Psoas muscle (tissue), 8 donors: ENCODE results near the gene ZNF493. TPM values are rescaled to one million over a fixed set of nuclear protein-coding genes. Genes with fewer than 3 reads are reported as not detected.

Experiments used
- ATAC-seq, 4 donors: fragments of 200-7000 bp; cut with Tn5 transposase; one replicate each; pipeline ENCODE4 v1.9.1; 2020; ENCODE audit warnings: moderate library complexity in 3 of 4, mild to moderate bottlenecking in 2 of 4
- DNase-seq, 2 donors: peaks; one replicate each; pipeline ENCODE4 v3.0.0-alpha.2; 2020
- H3K27ac ChIP-seq: fragments of 200-600 bp; one replicate; pipeline ENCODE4 v1.8.0; 2022
- H3K27me3 ChIP-seq, 3 donors: fragments of 200-600 bp in 1 of 3; one replicate each; pipeline versions ENCODE4 v1.6.1 to v1.8.0; 2013 to 2022; ENCODE audit warnings: low read length in 2 of 3, mild to moderate bottlenecking in 2 of 3, moderate library complexity in 1 of 3; ENCODE audit not compliant: insufficient read depth in 3 of 3
- H3K36me3 ChIP-seq, 2 donors: fragments of 200-600 bp in 1 of 2; one replicate each; pipeline versions ENCODE4 v1.6.1 to v1.8.0; 2013 to 2022; ENCODE audit warnings: low read depth in 1 of 2, mild to moderate bottlenecking in 1 of 2, moderate library complexity in 1 of 2; ENCODE audit not compliant: insufficient read depth in 1 of 2
- H3K4me1 ChIP-seq: fragments of 200-600 bp; one replicate; pipeline ENCODE4 v1.8.0; 2022
- H3K4me3 ChIP-seq: fragments of 200-600 bp; one replicate; pipeline ENCODE4 v1.8.0; 2022; ENCODE audit warnings: mild to moderate bottlenecking
- H3K9me3 ChIP-seq: fragments of 200-600 bp; one replicate; pipeline ENCODE4 v1.8.0; 2022
- CTCF ChIP-seq: fragments of 200-600 bp; IDR thresholded peaks from one replicate; pipeline ENCODE4 v1.8.0; 2022; ENCODE audit warnings: antibody characterized with exemption
- WGBS, 3 donors: extraction: QIAGEN DNeasy Blood & Tissue Kit; methylation state at CpG; one replicate each; pipeline versions ENCODE4 v1.1.6 to v1.1.7; 2013; 5-methylcytosine and 5-hydroxymethylcytosine counted together
- intact Hi-C, 2 donors: fragments of 100-400 bp; cut with DNase I; formaldehyde crosslinking; loops; one replicate each; pipeline versions ENCODE4 v1.11.0 to v1.14.2; 2022
- polyA plus RNA-seq, 3 donors: library from polyadenylated mRNA; stranded (reverse); fragments of 200-250 nt; gene quantifications; one replicate each; pipeline ENCODE4 v1.2.3, GENCODE V29; 2013
- total RNA-seq, 4 donors: library from RNA; stranded (reverse); fragmentation: NEBNext Ultra II Directional in 2 of 4; extraction: Animal tissue kit (Norgen Biotek cat#: 25700) in 2 of 4; gene quantifications; one replicate each; pipeline versions ENCODE4 v1.2.1 to v1.2.4, GENCODE V29; 2021 to 2023
- donor health status: healthy with polysubstance abuse.
- donor health status: DM: no; HTN: no; CAD: no; lungs with moderate emphysema.
- donor health status: Bipolar disorder and iron deficiency.
- donor health status: healthy.
- donor health status: DM: yes; HTN: yes; CAD: no.
- donor health status: DM: no; HTN: no; CAD: no.
- donor health status: DM: no; HTN: no; CAD: no.
- donor health status: DM: yes; HTN: yes; CAD: no.

The ZNF493 gene
- total and polyA plus RNA-seq, 7 donors = 1.1 to 11.2 (median 4.1) TPM

- ATAC-seq (no peak), DNase-seq (no peak)
- no peak for TF ChIP-seq CTCF
- intact Hi-C loops = no loop called here
- H3K9me3 ChIP-seq = no peaks in the 10 kb centered on the region
- WGBS, 3 donors = 71 to 75% (median 75%) methylated on average over 8 of the region's 8 CpGs
- H3K27me3 ChIP-seq = peaks cover 0 to 8% (median 2%) of the 10 kb centered on the region in 3 donors
- no peak overlapping the region for H3K27ac ChIP-seq
- H3K36me3 ChIP-seq = no peaks in the 10 kb centered on the region
- no peaks in the 10 kb centered on the region for H3K4me1 ChIP-seq
- no peak overlapping the region for H3K4me3 ChIP-seq
These were observed 69.7 kb downstream of the ZNF493 start for GRCh38 chr19:21466627-21467026.

GRCh38 chr19:21468791-21469190 lies 71.9 kb downstream of the ZNF493 start:
- no peak for TF ChIP-seq CTCF
- H3K4me1 ChIP-seq = no peaks in the 10 kb centered on the region
- H3K36me3 ChIP-seq = no peaks in the 10 kb centered on the region
- H3K4me3 ChIP-seq = no peak overlapping the region
- intact Hi-C loops = no loop called here
- no peak overlapping the region for H3K27ac ChIP-seq
- 73 to 82% (median 80%) methylated on average over 5 of the region's 5 CpGs for WGBS, 3 donors
- H3K9me3 ChIP-seq = no peaks in the 10 kb centered on the region
- no peak for ATAC-seq
- H3K27me3 ChIP-seq = peaks cover 0 to under 1% (median 0%) of the 10 kb centered on the region in 3 donors
- DNase-seq = no peak

- H3K9me3 ChIP-seq = no peaks in the 10 kb centered on the region
- H3K4me3 ChIP-seq = no peak overlapping the region
- no peak for TF ChIP-seq CTCF
- H3K36me3 ChIP-seq = no peaks in the 10 kb centered on the region
- intact Hi-C loops = no loop called here
- no peak overlapping the region for H3K27ac ChIP-seq
- H3K27me3 ChIP-seq = peaks cover 0 to 7% (median 0%) of the 10 kb centered on the region in 3 donors
- DNase-seq (no peak), ATAC-seq (no peak)
- H3K4me1 ChIP-seq = no peaks in the 10 kb centered on the region
These were observed 75.6 kb downstream of the ZNF493 start for GRCh38 chr19:21472507-21472906.

- Histone ChIP-seq H3K4me1 (no peaks in the 10 kb centered on the region), H3K4me3 (peak overlapping the region; percentile 67), H3K27me3 (peaks cover 0 to 7% (median 0%) of the 10 kb centered on the region in 3 donors), H3K27ac (no peak overlapping the region), H3K36me3 (no peaks in the 10 kb centered on the region), H3K9me3 (no peaks in the 10 kb centered on the region)
- peak; percentile 66 to 85 for DNase-seq
- intact Hi-C loops = no loop called here
- 0 to 2% (median 0%) methylated on average over 37 of the region's 37 CpGs for WGBS, 3 donors
- no peak for TF ChIP-seq CTCF
- peak; percentile 73 to 100 (median 96) for ATAC-seq
These were observed 77.8 kb downstream of the ZNF493 start for GRCh38 chr19:21474671-21475181.

Other genes with a start within 250 kb of the ZNF493 start
- gene ZNF708, start 67.7 kb upstream of the ZNF493 start, total RNA-seq = 1 to 10 TPM; 3.2 to 4.9 (median 4.3) TPM
- gene ZNF708, start 67.7 kb upstream of the ZNF493 start, polyA plus RNA-seq = 1 to 10 TPM; 1.1 to 4.0 (median 1.9) TPM
- 1 to 10 TPM in 1 of 4 donors, under 1 TPM in 3; 0.56 to 1.1 (median 0.69) TPM for gene ZNF738, start 38.1 kb upstream of the ZNF493 start, total RNA-seq
- 1 to 10 TPM in 1 of 3 donors, under 1 TPM in 2; 0.48 to 1.7 (median 0.89) TPM for gene ZNF738, start 38.1 kb upstream of the ZNF493 start, polyA plus RNA-seq
- gene ZNF429, start 108.5 kb downstream of the ZNF493 start, total RNA-seq = 10 to 100 TPM in 1 of 4 donors, 1 to 10 TPM in 3; 6.9 to 11.3 (median 7.7) TPM
- gene ZNF429, start 108.5 kb downstream of the ZNF493 start, polyA plus RNA-seq = 1 to 10 TPM; 3.5 to 8.4 (median 4.8) TPM